Ishikawa (cell line): Measurements from ENCODE around the gene ATF1.

ENCODE experiments used
- CEBPB ChIP-seq: IDR thresholded peaks from 2 replicates; pipeline ENCODE4 v1.6.1; 2012
- EGR1 ChIP-seq: IDR thresholded peaks from 2 replicates; pipeline ENCODE4 v1.6.1; 2012
- EP300 ChIP-seq: IDR thresholded peaks from 2 replicates; pipeline ENCODE4 v1.6.1; 2012; ENCODE audit warnings: borderline replicate concordance
- FOXM1 ChIP-seq: IDR thresholded peaks from 2 replicates; pipeline ENCODE4 v1.6.1; 2012; ENCODE audit warnings: low read depth, borderline replicate concordance
- TAF1 ChIP-seq: IDR thresholded peaks from 2 replicates; pipeline ENCODE4 v1.6.1; 2012; ENCODE audit warnings: low read depth, mild to moderate bottlenecking
- YY1 ChIP-seq: IDR thresholded peaks from 2 replicates; pipeline ENCODE4 v1.6.1; 2012; ENCODE audit warnings: low read depth
- TF ChIP-seq, protein P1 (sequence below): IDR thresholded peaks from 2 replicates; pipeline ENCODE4 v1.6.1; 2012; ENCODE audit warnings: low read depth, mild to moderate bottlenecking
- TF ChIP-seq, protein P2 (sequence below): IDR thresholded peaks from 2 replicates; pipeline ENCODE4 v1.6.1; 2012

DNA sequence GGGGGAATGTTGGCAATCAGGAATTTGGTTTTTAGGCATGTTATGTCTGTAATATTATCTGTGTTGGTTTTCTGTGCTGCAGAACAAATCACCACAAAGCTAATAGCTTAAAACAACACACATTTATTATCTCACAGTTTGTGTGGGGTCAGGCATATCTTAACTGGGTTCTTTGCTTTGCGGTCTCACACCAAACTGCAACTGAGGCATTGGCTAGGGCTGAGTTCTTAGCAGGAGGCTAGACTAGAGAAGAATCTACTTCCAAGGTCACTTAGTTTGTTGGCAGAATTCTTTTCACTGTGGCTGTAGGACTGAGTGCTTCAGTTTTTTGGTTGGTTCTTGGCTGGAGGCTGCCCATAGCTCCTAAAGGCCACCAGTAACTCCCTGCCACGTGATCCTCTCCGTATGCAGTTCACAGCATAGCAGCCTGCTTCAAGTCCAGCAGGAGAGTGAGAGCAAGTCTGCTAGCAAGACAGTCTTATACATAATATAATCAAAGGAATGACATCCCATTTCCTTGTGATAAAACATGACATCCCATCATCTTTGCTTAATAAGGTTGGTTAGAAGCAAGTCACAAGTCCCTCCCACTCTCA lies 21.6 kb downstream of the ATF1 start:
- no peak for TF ChIP-seq TAF1
- no peak for TF ChIP-seq CEBPB
- no peak for TF ChIP-seq EP300
- no peak for TF ChIP-seq YY1
- TF ChIP-seq, protein P1, sequence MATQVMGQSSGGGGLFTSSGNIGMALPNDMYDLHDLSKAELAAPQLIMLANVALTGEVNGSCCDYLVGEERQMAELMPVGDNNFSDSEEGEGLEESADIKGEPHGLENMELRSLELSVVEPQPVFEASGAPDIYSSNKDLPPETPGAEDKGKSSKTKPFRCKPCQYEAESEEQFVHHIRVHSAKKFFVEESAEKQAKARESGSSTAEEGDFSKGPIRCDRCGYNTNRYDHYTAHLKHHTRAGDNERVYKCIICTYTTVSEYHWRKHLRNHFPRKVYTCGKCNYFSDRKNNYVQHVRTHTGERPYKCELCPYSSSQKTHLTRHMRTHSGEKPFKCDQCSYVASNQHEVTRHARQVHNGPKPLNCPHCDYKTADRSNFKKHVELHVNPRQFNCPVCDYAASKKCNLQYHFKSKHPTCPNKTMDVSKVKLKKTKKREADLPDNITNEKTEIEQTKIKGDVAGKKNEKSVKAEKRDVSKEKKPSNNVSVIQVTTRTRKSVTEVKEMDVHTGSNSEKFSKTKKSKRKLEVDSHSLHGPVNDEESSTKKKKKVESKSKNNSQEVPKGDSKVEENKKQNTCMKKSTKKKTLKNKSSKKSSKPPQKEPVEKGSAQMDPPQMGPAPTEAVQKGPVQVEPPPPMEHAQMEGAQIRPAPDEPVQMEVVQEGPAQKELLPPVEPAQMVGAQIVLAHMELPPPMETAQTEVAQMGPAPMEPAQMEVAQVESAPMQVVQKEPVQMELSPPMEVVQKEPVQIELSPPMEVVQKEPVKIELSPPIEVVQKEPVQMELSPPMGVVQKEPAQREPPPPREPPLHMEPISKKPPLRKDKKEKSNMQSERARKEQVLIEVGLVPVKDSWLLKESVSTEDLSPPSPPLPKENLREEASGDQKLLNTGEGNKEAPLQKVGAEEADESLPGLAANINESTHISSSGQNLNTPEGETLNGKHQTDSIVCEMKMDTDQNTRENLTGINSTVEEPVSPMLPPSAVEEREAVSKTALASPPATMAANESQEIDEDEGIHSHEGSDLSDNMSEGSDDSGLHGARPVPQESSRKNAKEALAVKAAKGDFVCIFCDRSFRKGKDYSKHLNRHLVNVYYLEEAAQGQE, result no peak
- TF ChIP-seq FOXM1, result no peak
- TF ChIP-seq EGR1, result no peak
- TF ChIP-seq, protein P2, sequence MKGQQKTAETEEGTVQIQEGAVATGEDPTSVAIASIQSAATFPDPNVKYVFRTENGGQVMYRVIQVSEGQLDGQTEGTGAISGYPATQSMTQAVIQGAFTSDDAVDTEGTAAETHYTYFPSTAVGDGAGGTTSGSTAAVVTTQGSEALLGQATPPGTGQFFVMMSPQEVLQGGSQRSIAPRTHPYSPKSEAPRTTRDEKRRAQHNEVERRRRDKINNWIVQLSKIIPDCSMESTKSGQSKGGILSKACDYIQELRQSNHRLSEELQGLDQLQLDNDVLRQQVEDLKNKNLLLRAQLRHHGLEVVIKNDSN, result no peak
